Activated naive CD4-positive, alpha-beta T cell treated with anti-CD3 and anti-CD28 coated beads, Interleukin-2, amount 50 U/mL, for 72 hours (primary cell): ENCODE results near the gene MTMR2. TPM values are rescaled to one million over a fixed set of nuclear protein-coding genes. Genes with fewer than 3 reads are reported as not detected.
"Not testable (repeated sequence)": the region's sequence is repeated elsewhere in the genome, so short reads cannot be mapped to it uniquely, and the experiment has no call there.

Experiments used
- ATAC-seq, 2 donors: fragments of 150-1000 bp; cut with Tn5 transposase; 2 replicates each; pipeline ENCODE4 v1.10.0; 2021; ENCODE audit warnings: mild to moderate bottlenecking in 2 of 2, moderate library complexity in 2 of 2
- DNase-seq, 2 donors: peaks; one replicate each; pipeline ENCODE4 v3.0.0; 2021 to 2022; ENCODE audit warnings: low spot score in 2 of 2
- H3K27ac Mint-ChIP-seq, 2 donors: one replicate each; pipeline ENCODE4 v1.8.0; 2022; ENCODE audit warnings: mild to moderate bottlenecking in 2 of 2, mixed read lengths in 2 of 2
- H3K36me3 Mint-ChIP-seq, 2 donors: one replicate each; pipeline ENCODE4 v1.8.0; 2022; ENCODE audit warnings: mixed read lengths in 2 of 2
- H3K9me3 Mint-ChIP-seq, 2 donors: one replicate each; pipeline ENCODE4 v1.8.0; 2022; ENCODE audit warnings: mixed read lengths in 2 of 2
- total RNA-seq, 2 donors: library from RNA; stranded (reverse); gene quantifications; one replicate each; pipeline ENCODE4 v1.2.3, GENCODE V29; 2022

Gene MTMR2
- total RNA-seq, 2 donors from 2014 or later = 20.3 to 32.1 TPM

DNA sequence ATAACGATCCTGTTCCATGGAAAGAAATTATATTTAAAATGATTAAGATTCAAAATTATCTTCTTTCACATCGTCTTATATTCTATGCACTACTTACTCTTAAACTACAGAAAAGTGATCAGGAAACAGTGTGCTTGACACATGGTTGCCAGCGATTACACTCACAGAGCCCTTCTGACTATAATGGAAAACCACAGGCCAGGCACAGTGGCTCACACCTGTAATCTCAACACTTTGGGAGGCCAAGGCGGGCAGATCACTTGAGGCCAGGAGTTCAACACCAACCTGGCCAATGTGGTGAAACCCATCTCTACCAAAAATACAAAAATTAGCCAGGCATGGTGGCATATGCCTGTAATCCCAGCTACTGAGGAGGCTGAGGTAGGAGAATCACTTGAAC is 63.9 kb downstream of the MTMR2 start:
- ATAC-seq, DNase-seq, H3K36me3 Mint-ChIP-seq, H3K9me3 Mint-ChIP-seq: not testable (repeated sequence)
- H3K27ac Mint-ChIP-seq = peak overlapping the region in 1 of 2 donors; percentile 25

DNA sequence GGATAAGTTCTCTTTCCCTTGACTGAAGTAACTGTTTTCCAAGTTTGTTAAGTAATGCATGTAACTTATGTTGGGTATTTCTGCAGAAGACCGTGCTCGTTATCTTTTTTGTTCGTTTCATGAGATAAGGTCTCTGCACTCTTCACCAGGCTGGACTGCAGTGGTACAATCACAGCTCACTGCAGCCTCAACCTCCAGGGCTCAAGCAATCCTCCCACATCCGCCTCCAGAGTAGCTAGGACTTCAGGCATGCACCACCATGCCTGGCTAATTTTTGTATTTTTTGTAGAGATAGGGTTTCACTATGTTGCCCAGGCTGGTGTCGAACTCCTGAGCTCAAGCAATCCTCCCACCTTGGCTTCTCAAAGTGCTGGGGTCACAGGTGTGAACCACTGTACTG is 69.5 kb downstream of the MTMR2 start:
- H3K27ac Mint-ChIP-seq = peak overlapping the region; percentile 25 to 82
- not testable (repeated sequence) for DNase-seq, H3K36me3 Mint-ChIP-seq, H3K9me3 Mint-ChIP-seq, ATAC-seq

DNA sequence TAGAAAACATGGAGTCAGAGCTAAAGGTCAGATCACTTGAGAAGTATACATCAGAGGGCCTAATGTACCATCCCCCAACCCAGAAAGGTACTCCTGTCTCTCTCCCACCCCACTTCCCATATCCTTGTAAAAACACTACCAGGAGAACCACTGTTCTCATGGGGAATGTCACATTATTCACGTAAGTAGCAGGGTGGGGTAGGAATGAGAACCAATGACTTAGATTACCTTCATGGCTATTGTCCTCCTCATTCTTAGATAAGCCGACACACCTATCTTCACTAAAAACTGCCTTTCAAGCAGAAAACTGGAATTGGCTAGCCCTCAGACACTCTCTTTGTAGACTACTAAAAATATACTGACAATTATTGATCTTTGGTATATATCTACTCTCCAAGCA is 70.0 kb downstream of the MTMR2 start:
- no peak for DNase-seq

DNA sequence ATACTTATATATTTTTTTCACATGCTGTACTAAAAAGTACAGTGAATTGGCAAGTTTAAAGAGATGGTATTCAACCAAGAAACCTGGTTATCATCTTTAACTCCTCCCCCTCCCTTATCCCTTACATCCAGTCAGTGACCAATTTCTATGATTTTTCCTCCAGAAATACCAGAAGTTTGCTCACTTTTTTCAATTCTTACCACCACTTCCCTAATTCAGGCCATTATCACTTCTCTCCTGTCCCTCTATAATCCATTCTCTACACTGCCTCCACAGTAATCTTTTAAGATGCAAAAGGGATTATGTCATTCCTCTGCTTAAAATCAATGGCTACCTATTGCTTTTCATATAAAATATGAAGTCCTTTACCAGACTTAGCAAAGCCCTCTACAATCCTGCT is 70.8 kb downstream of the MTMR2 start:
- H3K36me3 Mint-ChIP-seq = no peaks in the 10 kb centered on the region
- H3K27ac Mint-ChIP-seq = no peak overlapping the region
- no peak for DNase-seq
- no peaks in the 10 kb centered on the region for H3K9me3 Mint-ChIP-seq
- no peak for ATAC-seq

More for the DNA sequence above, 70.0 kb downstream of the MTMR2 start:
- ATAC-seq = no peak
- H3K27ac Mint-ChIP-seq = peak overlapping the region in 1 of 2 donors; percentile 25
- no peaks in the 10 kb centered on the region for H3K9me3 Mint-ChIP-seq
- no peaks in the 10 kb centered on the region for H3K36me3 Mint-ChIP-seq

- Mint-ChIP-seq H3K27ac (no peak overlapping the region), H3K9me3 (no peaks in the 10 kb centered on the region), H3K36me3 (no peaks in the 10 kb centered on the region)
- DNase-seq = no peak
- ATAC-seq = no peak
These were observed 73.8 kb downstream of the MTMR2 start for GRCh38 chr11:95850137-95850536.

GRCh38 chr11:95849087-95849825 is 74.7 kb downstream of the MTMR2 start:
- Mint-ChIP-seq H3K27ac (no peak overlapping the region), H3K36me3 (no peaks in the 10 kb centered on the region), H3K9me3 (no peaks in the 10 kb centered on the region)
- ATAC-seq (peak; percentile 58 to 67), DNase-seq (no peak)

- H3K27ac Mint-ChIP-seq = no peak overlapping the region
- H3K9me3 Mint-ChIP-seq = no peaks in the 10 kb centered on the region
- no peaks in the 10 kb centered on the region for H3K36me3 Mint-ChIP-seq
- DNase-seq (no peak), ATAC-seq (no peak)
These were observed 78.7 kb downstream of the MTMR2 start for GRCh38 chr11:95845167-95845566.

DNA sequence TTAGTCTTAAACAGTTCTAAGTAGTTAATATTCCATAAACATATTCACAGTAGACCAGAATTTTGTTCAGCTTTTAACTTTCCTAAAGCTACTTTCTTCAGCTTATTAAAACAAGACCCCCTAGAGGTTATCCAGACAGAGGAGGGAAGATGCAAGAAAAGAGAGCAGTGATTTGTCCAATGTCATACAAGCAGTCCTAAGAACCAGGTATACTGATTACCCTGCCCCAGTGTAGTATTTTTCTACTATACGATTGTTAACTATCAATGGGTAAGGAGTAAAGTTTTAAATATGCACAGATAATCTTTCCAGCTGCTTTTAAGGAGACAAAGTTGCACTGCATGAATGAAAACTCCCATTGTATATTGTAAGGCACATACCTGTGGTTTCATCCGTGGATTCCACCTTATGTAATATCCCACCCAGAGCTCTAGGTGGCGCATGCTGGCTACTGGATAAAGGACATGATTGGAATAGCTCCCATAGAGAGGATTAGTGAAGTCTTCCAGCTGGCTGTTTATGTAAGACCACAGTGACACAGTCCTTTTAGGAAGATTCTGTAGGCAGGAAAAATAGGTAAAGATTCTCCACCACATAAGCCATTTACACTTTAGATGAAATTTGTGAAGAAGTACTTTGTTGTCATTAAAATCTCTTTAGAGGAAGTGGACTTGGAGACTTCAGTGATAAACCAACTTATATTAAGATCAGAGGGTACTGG is 88.0 kb downstream of the MTMR2 start:
- ATAC-seq (peak; percentile 79), DNase-seq (peak in 1 of 2 donors; percentile 51)
- Mint-ChIP-seq H3K27ac (peak overlapping the region in 1 of 2 donors; percentile 2), H3K36me3 (peaks cover 6 to 30% of the 10 kb centered on the region in 2 donors), H3K9me3 (no peaks in the 10 kb centered on the region)

DNA sequence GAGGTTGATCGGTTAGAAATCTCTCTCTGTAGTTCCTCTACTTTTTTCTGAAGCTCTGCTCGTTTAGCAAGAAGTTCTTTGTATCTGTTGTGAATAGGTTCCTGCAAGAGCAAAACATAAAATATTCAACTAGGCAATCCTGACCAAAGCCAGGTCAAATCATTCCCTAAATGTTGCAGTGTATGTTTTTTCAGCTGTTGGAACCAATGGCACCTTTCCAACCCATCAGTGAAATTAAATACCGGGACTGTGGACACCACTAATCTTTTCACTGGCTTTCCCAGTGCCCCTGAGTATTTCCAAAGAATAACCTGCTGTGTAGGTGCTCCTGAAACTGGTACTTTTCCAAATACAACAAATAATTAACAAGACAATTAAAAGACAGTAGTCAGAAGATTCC is 88.6 kb downstream of the MTMR2 start:
- peaks cover 6 to 35% of the 10 kb centered on the region in 2 donors for H3K36me3 Mint-ChIP-seq
- ATAC-seq (no peak), DNase-seq (no peak)
- H3K9me3 Mint-ChIP-seq = no peaks in the 10 kb centered on the region
- no peak overlapping the region for H3K27ac Mint-ChIP-seq

DNA sequence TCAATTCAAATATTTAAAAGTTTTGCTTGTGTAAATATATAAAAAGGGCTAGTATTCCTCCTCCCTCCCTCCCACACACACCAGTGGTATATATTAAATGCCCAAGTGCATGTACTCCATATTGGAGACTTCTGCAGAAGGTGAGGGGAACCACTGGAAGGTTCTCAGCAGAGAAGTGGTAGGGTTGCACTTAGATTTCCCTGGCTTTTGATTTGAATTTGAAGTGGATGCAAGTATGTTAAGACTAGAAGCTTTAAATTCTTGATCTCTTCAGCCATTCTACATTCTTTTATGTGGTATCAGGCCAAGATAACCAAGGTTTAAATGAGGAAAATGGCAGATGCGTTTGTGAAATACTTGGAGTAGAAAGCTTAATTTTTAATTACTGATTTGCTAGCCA is 90.5 kb downstream of the MTMR2 start:
- peaks cover 6 to 39% of the 10 kb centered on the region in 2 donors for H3K36me3 Mint-ChIP-seq
- no peaks in the 10 kb centered on the region for H3K9me3 Mint-ChIP-seq
- H3K27ac Mint-ChIP-seq = no peak overlapping the region
- DNase-seq = no peak
- ATAC-seq = no peak

DNA sequence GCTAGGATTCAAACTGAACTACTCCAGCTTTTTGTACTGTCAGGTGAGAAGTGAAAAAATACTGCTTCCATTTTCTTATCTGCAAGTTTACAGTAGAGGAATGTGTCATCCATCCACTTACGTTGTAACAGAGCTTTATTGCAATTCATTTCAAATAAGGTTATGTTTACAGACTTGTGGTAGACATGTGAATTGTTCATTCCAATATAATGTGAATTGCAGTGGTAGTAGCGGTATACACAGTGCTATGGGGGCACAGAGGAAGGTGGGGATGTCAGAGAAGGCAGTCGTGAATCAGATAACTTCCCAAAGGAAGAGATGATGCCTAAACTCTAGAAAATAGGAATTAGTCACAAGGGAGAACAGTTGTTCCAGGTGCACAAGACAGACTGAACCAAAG is 91.1 kb downstream of the MTMR2 start:
- Mint-ChIP-seq H3K9me3 (no peaks in the 10 kb centered on the region), H3K36me3 (peaks cover 6 to 36% of the 10 kb centered on the region in 2 donors), H3K27ac (peak overlapping the region; percentile 18 to 25)
- DNase-seq (no peak), ATAC-seq (no peak)

- ATAC-seq (no peak), DNase-seq (no peak)
- Mint-ChIP-seq H3K9me3 (no peaks in the 10 kb centered on the region), H3K27ac (peak overlapping the region in 1 of 2 donors; percentile 70), H3K36me3 (peaks cover 6 to 29% of the 10 kb centered on the region in 2 donors)
These were observed 92.6 kb downstream of the MTMR2 start for GRCh38 chr11:95831198-95831883.

DNA sequence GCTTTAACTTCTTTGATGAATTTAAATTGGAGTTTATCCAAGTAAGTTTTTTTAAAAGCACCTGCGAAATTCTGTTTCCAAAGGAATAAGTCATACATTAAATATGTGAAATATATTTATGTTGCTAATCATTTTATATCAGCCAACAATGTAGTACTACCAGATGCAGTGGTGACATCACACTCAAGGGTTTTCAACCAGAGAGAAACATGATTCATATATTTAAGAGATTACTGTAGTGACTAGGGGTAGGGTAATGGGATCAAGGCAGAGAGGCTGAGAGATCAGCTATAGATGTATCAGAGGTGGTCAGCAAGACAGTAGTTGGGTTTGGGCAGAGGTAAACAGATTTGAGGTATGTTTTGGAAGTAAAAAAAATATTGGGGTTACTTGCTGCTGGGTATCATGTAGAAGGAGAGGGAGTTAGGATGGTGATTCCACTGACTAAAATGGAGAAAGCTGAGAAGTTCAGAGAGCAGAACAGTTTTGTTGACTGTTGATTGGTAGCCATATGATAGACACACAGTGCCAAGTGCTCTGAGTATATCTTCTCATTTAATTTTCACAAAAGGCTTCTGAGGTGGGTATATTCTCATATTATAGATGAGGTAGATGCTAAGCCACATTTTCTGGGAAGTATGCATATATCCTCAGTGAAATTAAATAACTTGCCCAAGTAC is 94.2 kb downstream of the MTMR2 start:
- no peaks in the 10 kb centered on the region for H3K9me3 Mint-ChIP-seq
- H3K36me3 Mint-ChIP-seq = peaks cover 6 to 27% of the 10 kb centered on the region in 2 donors
- H3K27ac Mint-ChIP-seq = peak overlapping the region in 1 of 2 donors; percentile 3
- ATAC-seq = peak; percentile 82 to 94
- no peak for DNase-seq

DNA sequence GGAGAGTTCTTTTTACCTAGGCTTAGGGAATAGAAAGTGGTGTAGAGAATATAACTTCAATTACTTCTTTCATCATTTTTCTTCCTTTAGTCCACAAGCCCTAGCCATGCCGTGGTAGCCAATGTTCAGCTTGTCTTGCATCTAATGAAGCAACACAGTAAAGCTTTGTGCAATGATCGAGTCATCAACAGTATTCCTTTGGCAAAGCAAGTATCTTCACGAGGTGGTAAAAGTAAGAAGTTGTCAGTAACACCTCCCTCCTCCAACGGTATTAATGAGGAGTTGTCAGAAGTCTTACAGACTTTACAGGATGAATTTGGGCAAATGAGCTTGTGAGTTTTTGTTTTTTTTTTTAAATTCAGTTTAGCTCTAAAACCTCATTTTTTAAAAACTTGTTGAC is 96.2 kb downstream of the MTMR2 start:
- ATAC-seq (no peak), DNase-seq (no peak)
- Mint-ChIP-seq H3K36me3 (peaks cover 3 to 31% of the 10 kb centered on the region in 2 donors), H3K9me3 (no peaks in the 10 kb centered on the region), H3K27ac (no peak overlapping the region)

GRCh38 chr11:95821640-95822039 is 102.3 kb downstream of the MTMR2 start:
- Mint-ChIP-seq H3K9me3 (no peaks in the 10 kb centered on the region), H3K27ac (peak overlapping the region in 1 of 2 donors; percentile 19), H3K36me3 (peaks cover 5 to 35% of the 10 kb centered on the region in 2 donors)
- ATAC-seq (no peak), DNase-seq (no peak)

GRCh38 chr11:95816037-95816436 is 107.9 kb downstream of the MTMR2 start:
- Mint-ChIP-seq H3K9me3 (no peaks in the 10 kb centered on the region), H3K27ac (no peak overlapping the region), H3K36me3 (peaks cover 6 to 29% of the 10 kb centered on the region in 2 donors)
- ATAC-seq = no peak
- DNase-seq = no peak

DNA sequence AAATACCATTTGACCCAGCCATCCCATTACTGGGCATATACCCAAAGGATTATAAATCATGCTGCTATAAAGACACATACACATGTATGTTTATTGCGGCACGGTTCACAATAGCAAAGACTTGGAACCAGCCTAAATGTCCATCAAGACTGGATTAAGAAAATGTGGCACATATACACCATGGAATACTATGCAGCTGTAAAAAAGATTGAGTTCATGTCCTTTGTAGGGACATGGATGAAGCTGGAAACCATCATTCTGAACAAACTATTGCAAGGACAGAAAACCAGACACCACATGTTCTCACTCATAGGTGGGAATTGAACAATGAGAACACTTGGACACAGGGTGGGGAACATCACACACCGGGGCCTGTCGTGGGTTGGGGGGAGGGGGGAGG is 112.9 kb downstream of the MTMR2 start:
- peaks cover 24 to 38% of the 10 kb centered on the region in 2 donors for H3K36me3 Mint-ChIP-seq
- DNase-seq, H3K27ac Mint-ChIP-seq, H3K9me3 Mint-ChIP-seq, ATAC-seq: not testable (repeated sequence)
